Activated CD4-positive, CD25-positive, alpha-beta regulatory T cell treated with anti-CD3 and anti-CD28 coated beads, Interleukin-2, amount 50 U/mL, for 72 hours (primary cell): ENCODE results near the gene BCAP31.
A peak's percentile ranks its signal among the peaks of the same experiment; 100 is the strongest.
"Not testable (repeated sequence)": the region's sequence is repeated elsewhere in the genome, so short reads cannot be mapped to it uniquely, and the experiment has no call there.

Source experiments
- DNase-seq: peaks from one replicate; pipeline ENCODE4 v3.0.0; 2021

The BCAP31 gene

DNA sequence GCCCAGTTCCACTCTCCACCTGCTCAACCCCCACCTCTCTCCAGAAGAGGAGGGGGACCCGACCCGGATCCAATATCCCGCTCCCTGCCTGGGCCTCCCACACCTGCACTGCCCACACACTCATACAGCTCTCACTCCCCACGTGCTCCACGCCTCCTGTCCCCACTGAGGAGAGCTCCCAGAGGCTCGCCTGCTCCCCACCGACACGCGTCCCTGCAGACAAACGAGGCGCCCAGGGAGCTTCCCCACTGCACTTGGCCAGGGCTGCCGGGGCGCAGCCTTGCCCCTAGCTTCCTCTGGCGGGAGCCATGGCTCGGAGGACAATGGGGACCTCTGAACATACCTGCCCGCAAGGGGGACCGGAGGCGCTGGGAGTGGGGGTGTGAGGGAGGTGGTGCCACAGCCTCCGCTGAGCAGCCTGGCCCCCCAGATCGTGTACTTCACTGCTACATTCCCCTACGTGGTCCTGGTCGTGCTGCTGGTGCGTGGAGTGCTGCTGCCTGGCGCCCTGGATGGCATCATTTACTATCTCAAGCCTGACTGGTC lies 31.5 kb downstream of the BCAP31 start:
- no peak for DNase-seq

- no peak for DNase-seq
Measured at GRCh38 chrX:153692003-153692402, 32.2 kb downstream of the BCAP31 start.

GRCh38 chrX:153691032-153691827 lies 33.0 kb downstream of the BCAP31 start:
- not testable (repeated sequence) for DNase-seq

DNA sequence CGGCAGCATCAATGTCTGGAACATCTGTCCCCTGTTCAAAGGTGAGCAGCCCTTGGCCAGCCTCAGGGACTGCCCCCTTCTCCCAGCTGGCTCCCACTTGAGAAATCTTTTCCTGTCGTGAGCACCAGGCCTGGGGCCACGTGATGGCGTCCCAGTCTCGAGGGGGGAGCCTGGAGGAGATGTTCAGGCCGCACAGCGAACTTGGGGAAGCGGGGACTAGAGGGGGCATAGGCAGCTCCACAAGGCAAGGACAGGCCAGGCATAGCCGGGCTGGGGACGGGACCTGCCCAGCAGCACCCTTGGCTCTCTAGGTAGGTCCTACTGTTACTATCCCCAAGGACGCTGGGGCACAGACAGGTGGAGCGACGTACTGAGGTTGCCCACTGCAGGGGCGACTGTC lies 33.7 kb downstream of the BCAP31 start:
- DNase-seq: no peak

GRCh38 chrX:153689654-153690465 lies 34.3 kb downstream of the BCAP31 start:
- DNase-seq: no peak

DNA sequence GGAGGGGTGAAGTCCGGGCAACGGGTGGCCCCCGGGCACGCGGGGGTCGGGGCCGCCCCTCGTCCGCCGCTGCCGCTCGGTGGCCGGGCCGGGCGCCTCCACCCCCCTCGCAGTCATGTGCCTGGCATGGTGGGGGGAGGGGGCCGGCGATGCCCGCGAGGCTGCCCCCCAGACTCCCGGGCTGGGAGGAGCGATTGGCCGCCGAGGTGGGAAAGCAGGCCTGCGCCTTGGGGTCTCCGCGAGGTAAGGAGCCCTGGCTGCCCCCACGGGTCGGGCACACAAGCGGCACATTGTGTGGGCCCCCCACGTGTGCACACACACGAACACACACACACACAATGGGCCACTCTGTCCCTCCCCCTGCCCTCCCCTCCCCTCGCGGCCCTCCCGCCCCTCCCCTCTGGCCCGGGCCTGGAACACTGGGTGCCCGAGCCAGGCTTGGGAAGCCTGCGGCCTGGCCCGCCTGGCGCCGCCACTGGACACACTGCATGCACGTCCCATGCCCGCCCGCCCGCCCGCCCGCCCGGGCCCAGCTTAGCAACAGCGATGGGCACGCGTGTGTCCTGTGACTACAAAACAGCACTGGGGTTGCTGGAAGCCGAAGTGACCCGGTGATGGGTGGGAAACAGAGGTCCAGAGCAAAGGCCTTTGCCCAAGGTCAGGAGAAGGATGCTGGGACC lies 35.1 kb downstream of the BCAP31 start:
- no peak for DNase-seq

DNA sequence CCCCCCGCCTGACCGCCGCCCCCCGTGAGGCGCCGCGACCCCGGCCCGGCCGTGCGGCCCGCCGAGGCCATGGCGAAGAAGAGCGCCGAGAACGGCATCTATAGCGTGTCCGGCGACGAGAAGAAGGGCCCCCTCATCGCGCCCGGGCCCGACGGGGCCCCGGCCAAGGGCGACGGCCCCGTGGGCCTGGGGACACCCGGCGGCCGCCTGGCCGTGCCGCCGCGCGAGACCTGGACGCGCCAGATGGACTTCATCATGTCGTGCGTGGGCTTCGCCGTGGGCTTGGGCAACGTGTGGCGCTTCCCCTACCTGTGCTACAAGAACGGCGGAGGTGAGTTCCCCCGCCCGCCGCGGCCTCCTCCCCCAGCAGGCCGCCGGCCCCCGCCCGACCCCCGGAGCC lies 35.7 kb downstream of the BCAP31 start:
- no peak for DNase-seq

GRCh38 chrX:153688071-153688470 lies 36.1 kb downstream of the BCAP31 start:
- no peak for DNase-seq

DNA sequence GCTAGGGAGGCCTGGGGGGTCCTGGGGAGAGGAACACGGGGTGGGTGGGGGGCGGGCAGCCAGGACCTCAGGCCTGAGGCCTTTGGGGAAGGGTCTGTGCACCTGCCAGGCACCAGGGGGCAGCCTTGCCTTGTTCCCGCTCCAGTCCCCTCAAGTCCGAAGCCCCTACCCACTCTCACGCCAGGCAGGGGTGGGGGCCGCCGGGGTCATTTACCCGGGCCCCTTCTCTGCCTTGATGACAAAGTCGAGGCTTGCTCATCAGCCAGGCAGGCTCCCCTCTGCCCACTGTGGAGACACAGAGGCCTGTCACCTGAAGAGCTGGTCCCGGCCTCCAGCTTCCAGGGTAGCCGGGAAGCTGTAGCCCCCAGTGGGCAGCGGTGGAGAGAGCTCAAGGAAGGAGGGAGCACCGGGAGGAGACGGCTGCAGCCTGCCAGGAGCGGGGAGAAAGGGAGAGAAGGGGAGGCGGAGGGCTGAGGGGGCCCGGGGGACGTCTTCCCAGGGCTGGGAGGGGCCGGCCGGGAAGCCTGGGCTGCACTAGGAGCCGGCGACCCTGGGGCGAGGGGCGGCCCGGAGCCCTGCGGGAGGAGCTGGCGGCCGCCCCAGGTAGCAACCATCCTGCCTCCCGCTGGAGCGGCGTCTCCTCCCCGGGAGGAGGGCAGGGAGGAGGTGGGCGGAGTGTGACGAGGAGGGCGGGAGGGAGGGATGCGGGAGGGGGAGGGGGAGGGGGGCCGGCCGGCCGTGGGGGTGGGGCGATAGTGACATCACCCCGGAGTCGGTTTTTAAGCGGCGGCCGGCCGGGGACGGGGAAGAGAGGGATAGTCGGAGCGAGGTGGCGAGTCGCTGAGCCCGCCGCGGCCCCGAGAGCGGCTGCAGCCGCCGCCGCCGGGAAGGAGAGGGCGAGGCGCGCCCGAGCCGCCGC lies 36.8 kb downstream of the BCAP31 start, which contains the start of gene SLC6A8:
Gene SLC6A8, plus strand, starts transcription at position 806 of the 919 bp plus-strand sequence. CDS start 649 bp downstream, outside the sequence.
- DNase-seq: no peak

DNA sequence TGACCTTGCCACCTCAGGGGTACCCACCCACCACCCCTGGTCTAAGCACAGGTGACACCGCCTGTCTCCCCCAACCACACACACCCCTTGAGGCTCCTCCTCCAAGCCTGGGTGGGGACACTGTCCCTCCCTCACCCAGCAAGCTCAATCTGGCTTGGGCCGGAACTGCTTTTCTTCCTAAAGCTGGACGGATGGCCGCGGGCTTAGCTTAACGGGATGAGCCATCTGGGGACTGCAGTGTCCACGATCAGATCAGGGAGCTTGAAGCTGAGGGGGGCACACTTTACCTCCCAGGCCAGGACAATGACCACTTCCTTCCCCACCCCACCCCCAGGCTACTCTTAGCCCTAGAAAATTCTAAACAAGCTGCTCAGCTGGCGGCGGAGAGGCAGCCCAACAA lies 37.5 kb downstream of the BCAP31 start:
- no peak for DNase-seq

- no peak for DNase-seq
Measured at GRCh38 chrX:153685751-153686696, 38.2 kb downstream of the BCAP31 start.

DNA sequence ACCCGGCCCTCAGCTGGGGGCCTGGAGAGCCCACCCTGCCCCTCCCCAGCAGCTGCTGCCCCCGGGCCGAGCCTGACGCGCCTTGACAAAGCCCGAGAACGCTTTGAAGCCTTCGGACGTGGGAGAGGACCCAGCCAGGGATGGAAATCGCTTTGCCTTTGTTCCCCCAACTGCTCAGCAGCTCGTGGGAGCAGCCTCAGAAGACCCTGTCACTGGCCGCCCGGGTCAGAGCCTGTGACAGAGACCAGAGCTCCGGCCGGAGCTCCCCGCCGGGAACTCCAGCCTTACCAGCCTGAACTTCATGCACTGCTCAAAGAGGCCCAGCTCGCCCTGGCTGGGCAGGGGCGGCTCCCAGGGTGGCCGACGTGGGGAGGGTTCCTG lies 39.0 kb downstream of the BCAP31 start:
- DNase-seq: peak; percentile 26

DNA sequence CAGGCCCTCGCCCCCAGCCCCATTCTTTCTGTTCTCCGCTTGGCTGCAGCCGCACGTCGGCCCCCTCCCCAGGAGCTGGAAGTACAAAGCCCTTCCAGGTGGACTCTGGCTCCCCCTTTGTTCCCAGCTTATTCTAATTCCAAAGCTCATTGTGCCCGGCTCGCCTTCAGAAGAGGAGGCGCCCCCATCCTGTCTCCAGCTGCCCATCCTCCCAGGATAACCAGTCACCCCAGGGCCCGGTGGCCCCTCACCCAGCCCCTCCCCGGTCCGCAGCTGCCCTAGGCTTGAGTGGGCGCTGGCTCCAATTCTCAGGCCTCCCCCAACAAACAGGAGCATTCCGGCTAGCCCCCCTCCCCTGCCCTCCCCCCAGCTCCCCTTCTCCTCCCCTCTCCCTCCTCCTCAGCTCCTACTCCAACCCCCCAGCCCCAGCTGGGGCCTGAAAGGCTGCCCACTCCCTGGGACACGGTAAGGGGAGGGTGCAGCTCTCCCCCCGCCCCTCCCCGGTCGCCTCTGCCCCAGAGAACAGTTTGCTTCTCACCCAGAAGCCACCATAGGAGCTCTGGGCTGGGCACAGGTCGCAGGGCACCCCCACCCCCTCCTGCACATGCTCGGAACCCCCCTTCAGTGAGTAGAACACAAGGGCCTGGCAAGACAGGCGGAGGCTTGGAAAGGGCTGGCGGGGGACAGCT lies 39.6 kb downstream of the BCAP31 start:
- peak; percentile 22 for DNase-seq

GRCh38 chrX:153683486-153683885 lies 40.7 kb downstream of the BCAP31 start:
- DNase-seq: peak; percentile 7

DNA sequence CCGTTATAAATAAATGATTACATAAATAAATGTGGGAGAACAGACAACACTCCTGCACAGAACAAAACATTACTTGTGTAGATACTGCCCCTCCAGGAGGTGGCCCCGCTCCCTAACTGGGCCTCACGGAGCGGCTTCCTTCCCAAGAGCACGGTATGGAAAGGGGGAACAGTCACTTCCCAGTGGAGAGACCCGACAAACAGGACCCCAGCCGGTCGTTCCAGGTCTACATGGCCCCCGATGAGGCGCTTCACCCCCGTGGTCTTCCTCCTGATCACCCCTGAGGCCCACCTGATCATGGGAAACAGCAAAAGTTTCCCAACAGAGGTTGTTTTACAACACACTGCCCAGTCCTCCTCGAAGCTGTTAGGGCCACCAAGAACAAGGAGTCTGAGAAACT lies 43.0 kb downstream of the BCAP31 start:
- no peak for DNase-seq

GRCh38 chrX:153674219-153674851 lies 49.9 kb downstream of the BCAP31 start:
- no peak for DNase-seq

DNA sequence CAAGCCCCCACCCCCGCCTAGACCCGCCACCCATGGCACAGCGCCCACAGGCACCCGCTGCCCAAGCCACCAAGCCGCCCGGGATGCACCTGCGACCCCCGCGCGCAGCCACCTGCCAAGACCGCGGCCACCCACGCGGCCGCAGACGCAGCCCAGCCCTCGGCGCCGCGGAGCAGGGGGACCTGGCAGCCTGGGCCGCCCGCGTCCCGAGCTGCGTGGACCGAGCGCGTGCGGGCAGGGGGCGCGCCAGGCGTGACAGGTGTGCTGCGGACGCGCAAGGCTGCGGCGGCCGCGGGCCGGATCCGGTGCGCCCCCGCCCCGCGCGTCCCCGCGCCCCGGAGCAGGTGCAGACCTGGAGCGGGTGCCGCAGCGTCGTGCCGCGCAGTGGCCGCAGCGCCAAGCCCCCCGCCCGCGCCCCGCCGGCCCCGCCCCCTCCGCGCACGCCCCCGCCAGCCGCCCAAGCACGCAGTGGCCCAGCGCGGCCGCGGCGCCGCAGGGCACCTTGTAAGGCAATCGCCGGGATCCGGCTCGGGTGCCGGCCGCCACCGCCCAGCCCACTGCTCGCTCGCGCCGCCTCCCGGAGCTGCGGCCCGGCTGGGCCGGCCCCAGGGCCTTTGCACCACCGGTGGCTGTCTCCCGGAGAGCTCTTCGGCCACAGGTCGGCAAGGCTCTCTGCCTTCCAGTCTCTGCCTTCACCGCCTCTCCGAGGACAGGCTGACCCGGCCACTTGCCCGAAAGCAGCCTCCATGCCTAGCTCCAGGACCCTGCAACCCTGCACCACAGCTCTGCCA lies 50.6 kb downstream of the BCAP31 start, which contains the start of gene PNCK:
Gene PNCK, minus strand, starts transcription at position 386 of the 791 bp plus-strand sequence. CDS start 737 bp downstream, outside the sequence.
- DNase-seq: no peak

GRCh38 chrX:153672531-153673427 lies 51.4 kb downstream of the BCAP31 start:
- no peak for DNase-seq
